Stimulated activated CD4-positive, alpha-beta T cell treated with anti-CD3 and anti-CD28 coated beads, Interleukin-4, amount 100 ng/mL, for 4 hours (primary cell): Measurements from ENCODE around the gene CELF5.
"Not testable (repeated sequence)": the region's sequence is repeated elsewhere in the genome, so short reads cannot be mapped to it uniquely, and the experiment has no call there.

Experiments used
- DNase-seq, 2 experiments: peaks; one replicate each; pipeline ENCODE4 v3.0.0-alpha.2; 2020

CELF5 gene

DNA sequence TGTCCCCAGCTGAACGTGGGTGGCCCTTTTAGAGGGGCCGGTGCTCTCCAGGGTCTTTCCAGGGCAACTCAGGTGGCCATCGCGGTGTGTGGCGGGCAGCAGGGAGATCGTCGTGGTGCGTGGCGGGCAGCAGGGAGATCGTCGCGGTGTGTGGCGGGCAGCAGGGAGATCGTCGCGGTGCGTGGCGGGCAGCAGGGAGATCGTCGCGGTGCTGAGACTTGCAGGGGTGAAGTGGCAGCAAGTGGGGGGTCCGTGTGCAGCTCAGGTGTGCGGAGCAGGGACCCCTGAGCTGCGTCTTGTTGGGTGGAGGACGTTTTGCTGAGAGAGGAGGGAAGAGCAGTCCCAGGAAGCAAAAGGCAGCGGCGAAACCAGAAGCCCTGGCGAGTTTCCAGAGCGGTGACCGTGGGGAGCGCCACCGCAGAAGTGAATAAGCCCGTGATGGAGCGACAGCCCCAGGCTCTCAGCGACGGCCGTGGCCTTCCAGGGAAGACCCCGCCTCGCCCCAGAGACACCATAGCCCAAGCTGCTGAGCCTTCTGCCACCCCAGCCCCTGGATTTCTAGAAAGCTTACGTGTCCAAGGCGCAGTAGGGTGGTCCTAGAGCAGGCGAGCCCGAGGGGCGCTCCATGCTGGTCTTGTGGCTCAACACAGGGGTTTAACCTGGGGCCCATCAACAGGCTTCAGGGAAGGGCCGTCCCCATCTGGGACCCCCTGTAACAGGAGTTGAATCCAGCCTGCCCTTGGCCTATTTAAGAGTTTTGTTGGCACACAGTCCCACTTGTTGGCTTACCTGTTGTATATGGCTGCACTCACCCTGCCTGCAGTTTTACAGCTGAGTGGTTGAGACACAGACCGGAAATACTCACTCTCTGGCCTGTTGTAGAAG is 33.3 kb upstream of the CELF5 start:
- no peak for DNase-seq

DNA sequence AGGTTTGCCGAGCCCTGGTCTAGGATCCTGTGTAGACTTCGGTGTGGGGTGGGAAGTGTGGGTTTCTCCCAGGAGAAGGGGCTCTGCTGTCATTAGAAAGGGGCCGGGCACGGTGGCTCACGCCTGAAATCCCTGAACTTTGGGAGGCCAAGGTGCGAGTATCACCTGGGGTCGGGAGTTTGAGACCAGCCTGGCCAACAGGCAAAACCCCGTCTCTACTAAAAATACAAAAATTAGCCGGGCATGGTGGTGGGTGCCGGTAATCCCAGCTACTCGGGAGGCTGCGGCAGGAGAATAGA is 32.7 kb upstream of the CELF5 start:
- not testable (repeated sequence) for DNase-seq

DNA sequence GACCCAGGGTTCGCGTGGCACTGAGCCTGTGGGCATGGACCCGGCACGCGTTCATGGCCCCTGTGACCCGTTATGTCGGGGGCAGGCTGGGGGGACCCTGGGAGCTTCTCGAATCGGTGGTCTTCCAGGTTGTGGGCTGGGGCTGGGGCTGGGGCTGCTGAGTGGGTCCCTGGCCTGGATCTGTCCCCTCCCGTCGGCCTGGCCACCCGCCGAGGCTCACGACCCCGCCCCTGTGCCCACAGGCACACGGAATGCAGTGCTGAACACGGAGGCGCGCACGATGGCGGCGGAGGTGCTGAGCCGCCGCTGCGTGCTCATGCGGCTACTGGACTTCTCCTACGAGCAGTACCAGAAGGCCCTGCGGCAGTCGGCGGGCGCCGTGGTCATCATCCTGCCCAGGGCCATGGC is 32.2 kb upstream of the CELF5 start:
- DNase-seq = no peak

DNA sequence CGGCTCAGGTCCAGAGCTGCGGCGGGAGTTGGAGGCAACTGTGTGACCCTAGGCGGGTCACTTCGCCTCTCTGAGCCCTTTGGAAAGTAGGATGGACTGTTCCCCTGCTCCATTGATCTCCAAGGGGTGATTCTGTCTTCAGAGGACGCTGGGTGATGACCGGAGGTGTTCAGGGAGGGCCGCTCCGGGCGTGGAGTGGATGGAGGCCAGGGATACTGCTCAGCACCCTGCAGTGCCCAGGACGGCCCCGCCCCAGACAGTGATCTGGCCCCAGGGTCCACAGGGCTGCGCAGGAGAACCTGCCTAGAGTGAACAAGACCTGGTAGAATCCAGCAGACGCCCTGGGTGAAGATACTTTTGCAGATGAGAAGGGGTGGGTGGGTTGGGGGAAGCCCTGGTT is 31.8 kb upstream of the CELF5 start:
- no peak for DNase-seq

DNA sequence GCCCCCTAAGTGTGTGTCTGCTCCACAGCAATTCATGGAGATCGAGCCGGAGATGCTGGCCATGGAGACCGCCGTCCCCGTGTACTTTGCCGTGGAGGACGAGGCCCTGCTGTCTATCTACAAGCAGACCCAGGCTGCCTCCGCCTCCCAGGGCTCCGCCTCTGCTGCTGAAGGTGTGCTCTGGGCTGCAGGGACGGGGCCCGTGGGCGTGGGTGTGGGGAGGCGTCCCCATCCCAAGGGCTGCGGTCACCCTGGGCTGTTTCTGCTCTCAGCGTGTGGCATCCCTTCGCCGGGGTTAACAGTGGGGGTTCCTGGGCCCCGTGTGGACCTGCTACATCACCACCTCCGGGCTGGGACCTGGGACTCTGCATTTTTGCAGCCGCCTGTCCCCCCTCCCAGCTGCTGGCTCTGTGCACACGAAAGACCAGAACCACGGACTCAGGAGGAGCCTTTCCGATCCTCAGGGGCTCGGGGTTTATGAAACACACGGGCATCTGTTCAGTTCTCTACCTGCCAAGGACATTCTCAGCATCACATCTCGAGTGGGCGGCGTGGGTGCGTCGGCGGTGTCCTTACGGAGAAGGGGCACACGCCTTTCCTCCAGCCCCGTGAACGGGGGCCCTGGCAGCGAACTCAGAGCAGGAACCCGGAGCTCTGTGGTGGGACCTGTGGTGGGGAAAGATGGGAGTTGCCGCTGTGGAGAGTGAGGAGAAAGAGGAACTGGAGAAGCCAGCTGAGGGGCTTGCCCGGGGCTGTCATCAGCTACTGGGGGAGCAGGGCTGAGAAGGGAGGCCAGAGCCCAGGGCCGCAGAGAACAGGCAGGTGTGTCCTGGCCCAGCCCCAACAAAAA is 31.0 kb upstream of the CELF5 start:
- DNase-seq = no peak

DNA sequence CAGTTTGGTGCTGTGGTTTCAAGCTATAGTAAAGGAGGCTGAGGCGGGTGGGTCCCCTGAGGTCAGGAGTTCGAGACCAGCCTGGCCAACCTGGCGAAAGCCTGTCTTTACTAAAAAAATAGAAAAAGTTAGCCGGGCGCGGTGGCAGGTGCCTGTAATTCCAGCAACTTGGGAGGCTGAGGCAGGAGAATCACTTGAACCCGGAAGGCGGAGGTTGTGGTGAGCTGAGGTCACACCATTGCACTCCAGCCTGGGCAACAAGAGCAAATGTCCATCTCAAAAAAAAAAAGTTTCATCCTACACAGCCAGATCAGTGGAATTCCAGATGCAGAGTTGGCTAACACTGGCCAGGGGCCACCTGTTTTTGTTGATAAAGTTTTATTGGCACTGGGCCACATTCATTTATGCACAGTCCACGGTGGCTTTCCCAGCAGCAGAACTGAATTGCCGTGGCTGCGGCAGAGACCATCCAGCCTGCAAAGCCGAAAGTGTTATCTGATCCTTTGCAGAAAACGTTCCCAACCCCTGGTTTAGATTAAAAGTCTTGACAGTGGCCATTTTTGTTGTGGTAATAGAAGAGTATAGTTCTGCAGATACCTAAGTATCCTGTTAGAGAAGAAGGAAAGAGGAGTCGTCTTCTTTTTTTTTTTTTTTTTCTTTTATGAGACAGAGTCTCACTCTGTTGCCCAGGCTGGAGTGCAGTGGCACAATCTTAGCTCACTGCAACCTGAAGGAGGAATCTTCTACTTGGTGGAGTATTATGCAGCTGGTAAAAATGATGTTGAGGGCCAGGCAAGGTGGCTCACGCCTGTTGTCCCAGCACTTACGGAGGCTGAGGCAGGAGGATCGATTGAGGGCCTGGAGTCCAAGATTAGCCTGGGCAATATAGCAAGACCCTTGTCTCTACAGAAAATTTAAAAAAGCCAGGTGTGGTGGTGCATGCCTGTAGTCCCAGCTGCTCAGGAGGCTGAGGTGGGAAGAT is 30.1 kb upstream of the CELF5 start:
- no peak for DNase-seq

DNA sequence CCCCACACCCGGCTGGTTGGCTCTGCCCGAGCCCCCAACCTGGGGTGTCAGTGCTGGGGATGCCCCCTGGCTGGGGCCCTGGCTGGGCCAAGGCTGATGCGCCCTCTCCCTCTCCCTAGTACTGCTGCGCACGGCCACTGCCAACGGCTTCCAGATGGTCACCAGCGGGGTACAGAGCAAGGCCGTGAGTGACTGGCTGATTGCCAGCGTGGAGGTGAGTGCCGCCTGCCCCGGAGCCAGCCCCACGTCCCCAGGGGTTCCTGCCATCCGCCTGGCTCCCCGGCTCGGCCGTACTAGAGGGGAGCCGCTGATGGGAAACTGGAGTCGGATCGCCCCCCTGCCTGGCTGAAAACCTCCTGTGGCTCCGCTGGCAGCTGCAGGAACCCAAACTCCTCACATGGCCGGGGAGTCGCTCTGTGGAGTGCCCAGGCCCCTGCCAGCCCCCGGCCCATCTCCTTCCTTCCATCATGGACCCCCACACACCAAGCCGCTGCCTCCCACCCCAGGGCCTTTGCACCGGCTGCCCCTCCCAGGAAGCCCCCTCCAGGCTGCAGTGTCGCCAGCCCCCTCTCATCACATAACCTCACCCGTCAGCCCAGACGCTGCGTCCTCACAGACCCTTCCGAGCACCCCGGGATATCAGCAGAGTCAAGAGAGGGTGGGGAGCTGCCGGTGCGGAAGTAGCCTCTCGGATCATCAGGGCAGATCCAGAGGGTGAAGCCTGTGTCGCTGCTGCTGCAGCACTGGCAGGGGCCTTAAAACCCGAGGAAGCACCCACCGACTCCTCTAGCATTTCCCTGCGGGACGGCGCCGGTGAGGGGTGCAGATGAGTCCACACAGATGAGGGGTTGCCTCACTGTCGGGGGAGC is 28.2 kb upstream of the CELF5 start:
- no peak for DNase-seq

DNA sequence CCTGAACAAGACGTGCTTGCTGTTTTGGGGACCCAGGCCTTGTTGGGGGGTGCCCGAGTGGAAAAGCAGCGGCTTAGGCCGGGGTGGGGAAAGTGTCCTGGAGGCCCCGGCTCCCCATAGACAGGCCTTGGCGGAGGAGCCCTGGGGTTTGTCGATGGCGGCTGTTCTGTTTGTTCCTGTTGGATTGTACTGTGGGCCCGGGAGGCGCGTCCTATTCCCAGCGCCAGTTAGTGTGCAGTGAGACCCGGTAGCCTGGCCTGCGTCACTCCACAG is 27.6 kb upstream of the CELF5 start:
- DNase-seq = no peak

DNA sequence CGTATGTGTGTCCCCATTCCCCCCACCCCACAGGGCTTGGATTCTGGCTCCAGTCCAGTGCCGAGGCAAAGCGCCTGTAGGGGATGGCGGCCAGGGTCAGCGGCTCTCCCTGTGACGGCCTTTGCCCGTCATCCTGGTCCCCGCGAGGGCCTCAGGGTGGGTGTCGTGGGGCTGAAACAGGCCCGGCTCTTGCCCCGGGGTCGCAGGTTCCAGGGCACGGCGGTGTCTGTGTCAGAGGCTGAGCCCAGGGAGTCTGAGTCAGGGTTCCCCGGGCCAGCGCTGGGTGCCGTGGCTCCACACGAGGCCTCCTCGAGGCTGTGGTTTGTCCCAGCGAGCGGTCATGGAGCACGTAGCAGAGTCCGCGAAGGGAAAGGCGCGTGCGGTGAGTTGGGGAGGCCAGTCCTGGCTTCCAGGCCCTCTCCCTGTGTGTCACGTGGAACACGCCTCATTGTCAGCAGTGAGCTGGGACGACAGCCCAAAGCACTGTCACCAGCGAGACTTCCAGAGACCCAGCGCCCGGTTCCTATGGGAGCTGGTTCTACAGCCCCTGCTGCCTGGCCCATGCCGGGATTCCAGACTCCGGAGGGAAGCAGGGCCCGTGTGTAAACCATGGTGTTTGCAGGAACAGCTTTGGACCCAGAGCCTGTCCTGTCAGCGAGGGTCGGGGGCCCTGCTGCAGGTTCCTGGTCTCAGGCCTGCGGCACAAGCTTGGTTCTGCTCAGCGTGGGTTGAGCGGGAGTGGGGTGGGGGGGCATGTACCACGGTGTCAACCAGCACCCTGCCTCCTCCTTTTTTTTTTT is 25.4 kb upstream of the CELF5 start:
- DNase-seq = no peak

DNA sequence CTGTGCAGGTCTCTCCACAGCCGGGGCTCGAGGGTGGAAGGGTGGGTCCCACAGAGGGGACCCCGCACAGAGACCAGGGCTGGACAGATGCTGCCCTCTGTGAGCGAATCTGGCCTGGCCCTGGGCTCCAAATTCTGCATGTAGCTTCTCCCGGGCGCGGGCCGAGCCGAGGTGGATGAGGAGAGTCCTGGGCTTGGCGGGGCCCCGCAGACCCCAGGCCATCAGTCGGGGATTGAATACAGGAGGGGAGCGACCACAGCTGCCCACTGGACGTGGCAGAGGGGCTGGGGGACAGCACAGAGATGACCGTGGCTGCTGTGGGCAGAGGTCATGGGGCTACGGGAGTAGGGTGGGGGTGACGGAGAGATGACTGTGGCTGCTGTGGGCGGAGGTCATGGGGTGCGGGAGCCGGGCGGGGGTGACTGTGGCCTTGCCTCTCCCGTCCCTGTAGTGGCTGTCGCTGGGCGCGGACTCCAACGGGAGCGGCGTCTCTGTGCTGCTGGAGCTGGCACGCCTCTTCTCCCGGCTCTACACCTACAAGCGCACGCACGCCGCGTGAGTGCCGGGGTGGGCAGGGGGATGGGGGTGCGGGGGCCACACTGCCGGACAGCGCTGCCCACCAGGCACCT is 23.3 kb upstream of the CELF5 start:
- DNase-seq = no peak

DNA sequence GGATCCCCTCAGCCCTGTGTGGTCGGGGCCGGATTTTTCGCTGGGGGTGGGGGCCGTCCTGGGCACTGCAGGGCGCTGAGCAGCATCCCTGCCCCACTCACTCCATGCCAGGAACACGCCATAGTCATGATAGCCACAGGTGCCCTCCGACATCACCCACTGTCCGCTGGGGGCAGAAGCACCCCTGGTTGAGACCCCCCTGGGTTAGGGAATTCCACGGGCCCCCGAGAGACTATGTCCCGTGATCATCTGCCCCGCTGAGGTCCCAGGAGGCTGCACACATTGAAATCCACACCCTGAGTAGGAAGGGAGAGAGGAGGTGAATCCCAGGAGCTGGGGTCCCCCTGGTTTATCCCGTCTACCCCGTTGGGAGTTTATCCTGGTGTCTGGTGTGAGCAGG is 22.6 kb upstream of the CELF5 start:
- DNase-seq = no peak

DNA sequence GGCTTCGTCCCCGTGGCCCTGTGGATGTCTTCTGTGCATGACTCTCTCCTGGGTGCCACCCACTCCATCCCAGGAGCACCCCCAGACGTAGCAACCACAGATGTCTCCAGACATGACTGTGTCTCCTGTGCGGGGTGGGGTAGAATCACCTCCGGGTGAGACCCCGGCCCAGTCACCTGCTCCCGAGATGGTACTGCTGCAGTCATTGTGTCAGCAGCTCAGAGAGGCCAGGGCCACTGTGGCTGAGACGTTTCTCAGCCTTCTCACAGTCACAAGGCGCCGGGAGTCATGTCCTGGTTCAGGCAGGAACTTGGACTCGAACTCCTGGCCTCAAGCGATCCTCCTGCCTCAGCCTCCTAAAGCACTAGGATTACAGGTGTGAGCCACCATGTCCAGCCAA is 22.1 kb upstream of the CELF5 start:
- DNase-seq = no peak

DNA sequence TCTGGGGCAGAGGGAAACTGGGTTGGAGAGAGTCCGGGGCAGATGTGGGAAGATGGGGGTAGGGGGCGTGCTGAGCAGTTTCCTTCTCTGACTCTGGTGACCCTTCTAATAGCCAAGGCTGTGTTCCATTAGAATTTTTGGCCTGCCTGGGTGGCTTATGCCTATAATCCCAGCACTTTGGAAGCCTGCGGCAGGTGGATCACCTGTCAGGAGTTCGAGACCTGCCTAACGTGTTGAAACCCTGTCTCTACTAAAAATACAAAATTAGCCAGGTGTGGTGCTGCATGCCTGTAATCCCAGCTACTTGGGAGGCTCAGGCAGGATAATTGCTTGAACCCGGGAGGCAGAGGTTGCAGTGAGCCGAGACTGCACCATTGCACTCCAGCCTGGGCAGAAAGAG is 21.6 kb upstream of the CELF5 start:
- not testable (repeated sequence) for DNase-seq

DNA sequence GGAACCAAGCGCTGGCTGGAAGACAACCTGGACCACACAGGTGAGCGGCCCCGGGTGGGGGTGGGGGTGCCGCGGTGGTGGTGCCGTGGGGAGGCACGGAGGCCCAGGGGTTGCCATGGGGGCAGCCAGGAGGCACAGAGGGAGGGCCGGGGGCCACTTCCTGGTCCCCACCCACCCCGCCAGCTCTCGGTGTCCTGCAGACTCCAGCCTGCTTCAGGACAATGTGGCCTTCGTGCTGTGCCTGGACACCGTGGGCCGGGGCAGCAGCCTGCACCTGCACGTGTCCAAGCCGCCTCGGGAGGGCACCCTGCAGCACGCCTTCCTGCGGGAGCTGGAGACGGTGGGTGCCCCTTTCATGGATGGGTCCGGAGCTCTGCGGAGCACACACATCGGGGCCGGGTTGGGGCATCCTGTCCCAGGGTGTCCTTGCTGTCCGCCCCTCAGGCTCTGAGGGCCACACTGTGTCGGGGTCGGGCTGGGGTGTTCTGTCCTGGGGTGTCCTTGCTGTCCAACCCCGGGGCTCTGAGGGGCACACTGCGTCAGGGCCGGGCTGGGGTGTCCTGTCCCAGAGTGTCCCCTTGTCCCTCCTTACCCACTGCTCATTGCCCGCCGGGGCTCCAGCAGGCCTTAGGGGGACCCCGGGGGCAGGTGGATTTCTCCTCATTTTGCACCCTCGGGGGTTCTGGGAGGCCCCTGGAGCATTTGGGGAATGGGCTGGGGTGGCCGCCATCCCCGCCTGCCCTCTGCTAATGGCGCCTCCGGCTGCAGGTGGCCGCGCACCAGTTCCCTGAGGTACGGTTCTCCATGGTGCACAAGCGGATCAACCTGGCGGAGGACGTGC is 20.4 kb upstream of the CELF5 start:
- no peak for DNase-seq

DNA sequence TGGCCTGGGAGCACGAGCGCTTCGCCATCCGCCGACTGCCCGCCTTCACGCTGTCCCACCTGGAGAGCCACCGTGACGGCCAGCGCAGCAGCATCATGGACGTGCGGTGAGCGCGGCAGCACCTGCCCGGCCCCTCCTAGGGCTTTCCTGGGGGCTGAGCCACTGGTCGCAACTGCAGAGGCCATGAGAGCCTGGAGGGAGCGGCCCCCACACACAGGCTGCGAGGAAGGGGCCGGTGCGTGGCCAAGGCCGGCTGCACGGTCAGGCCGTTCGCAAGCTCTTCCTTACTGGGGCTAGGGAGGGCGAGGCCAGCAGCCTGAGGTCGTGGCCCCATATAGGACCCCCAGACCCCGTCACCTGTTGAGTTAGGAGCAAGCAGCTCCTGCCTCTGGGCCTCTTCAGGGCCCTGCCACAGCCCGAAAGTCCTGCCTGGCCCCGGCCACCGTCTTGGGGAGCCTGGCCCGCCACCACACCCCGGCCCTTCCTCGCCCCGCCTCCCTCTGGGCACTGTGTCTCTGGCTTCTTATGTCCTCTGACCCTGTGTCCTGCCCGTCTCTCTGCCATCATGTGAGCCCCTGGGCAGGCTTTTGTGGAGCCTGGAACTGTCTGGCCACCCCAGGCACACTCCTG is 19.7 kb upstream of the CELF5 start:
- DNase-seq = no peak

DNA sequence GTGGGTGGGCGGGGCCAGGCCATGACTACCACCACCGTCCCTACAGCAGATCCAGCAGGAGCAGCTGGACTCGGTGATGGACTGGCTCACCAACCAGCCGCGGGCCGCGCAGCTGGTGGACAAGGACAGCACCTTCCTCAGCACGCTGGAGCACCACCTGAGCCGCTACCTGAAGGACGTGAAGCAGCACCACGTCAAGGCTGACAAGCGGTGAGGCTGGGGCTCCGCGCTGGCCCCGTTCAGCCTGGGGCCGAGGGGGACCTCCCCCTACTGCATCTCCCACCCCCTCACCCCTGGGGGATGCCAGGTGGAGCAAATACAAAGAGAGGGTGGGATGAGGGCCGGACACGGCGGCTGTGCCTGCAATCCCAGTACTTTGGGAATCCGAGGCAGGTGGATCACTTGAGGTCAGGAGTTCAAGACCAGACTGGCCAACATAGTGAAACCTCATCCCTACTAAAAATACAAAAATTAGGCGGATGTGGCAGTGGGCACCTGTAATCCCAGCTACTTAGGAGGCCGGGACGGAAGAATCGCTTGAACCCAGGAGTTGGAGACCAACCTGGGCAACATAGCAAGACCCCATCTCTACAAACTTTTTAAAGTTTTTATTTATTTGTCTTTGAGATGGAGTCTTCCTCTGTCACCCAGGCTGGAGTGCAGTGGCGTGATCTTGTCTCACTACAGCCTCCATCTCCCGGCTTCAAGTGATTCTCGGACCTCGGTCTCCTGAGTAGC is 18.1 kb upstream of the CELF5 start:
- no peak for DNase-seq

DNA sequence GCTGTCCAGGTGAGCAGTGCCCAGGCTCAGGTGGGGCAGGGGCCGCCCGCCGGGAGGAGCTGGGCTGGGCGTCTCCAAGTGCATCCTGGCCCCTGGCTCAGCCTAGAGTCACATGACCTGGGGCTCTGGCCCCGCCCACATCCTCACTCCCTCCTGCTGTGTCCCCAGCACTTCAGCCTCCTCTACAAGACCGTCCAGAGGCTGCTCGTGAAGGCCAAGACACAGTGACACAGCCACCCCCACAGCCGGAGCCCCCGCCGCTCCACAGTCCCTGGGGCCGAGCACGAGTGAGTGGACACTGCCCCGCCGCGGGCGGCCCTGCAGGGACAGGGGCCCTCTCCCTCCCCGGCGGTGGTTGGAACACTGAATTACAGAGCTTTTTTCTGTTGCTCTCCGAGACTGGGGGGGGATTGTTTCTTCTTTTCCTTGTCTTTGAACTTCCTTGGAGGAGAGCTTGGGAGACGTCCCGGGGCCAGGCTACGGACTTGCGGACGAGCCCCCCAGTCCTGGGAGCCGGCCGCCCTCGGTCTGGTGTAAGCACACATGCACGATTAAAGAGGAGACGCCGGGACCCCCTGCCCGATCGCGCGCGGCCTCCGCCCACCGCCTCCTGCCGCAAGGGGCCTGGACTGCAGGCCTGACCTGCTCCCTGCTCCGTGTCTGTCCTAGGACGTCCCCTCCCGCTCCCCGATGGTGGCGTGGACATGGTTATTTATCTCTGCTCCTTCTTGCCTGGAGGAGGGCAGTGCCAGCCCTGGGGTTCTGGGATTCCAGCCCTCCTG is 16.8 kb upstream of the CELF5 start:
- no peak for DNase-seq
